ENCODE results near the gene CTDSPL. TPM values are rescaled to one million over a fixed set of nuclear protein-coding genes. Genes with fewer than 3 reads are reported as not detected.

Gene CTDSPL
- total RNA-seq, 1 experiment from 2014 or later = 124 TPM

DNA sequence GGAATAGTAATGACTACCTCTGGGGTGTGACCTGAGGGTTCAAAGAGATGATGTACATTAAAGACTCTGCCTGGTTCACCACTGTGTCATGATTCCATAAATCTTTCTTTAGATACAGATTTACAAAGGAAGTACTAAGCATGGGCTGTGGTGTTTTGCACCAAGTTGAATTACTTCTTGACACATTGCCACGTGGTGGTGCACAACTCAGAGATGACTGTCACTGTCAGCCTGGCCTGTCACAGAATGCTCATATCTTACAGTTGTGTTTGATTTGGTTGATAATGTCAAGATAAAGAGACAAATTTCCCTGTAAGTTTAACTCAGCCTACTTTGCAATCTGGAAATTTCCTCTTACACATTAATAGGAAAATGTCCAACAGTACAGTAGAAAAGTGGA, 3.2 kb downstream of the CTDSPL start:
- intact Hi-C loops (cut with micrococcal nuclease; ENCODE audit: unreplicated experiment) = loop anchor here (1.0 kb wide), 1 partner anchor 81 kb away; no protein-coding TSS in a partner anchor
- Histone ChIP-seq H3K27ac (no peak overlapping the region), H3K4me2 (peak overlapping the region; percentile 17; the same call in 1 of the 2 replicates), H3K4me1 (replicated peaks; ENCODE audit: insufficient read depth) (peaks cover 34% of the 10 kb centered on the region), H3K79me2 (ENCODE audit: low read depth) (peaks cover 84% of the 10 kb centered on the region), H2AFZ (no peak overlapping the region), H3K9me2 (ENCODE audit: insufficient read depth) (no peaks in the 10 kb centered on the region), H3K4me3 (no peak overlapping the region), H3F3A (ENCODE audit: insufficient read depth, low read depth) (peaks cover 28% of the 10 kb centered on the region; the same call in 1 of the 2 replicates), H3K9me3 (ENCODE audit: insufficient read depth, low read depth) (0 out of 2 replicates have a peak, but pooled peaks cover 3% of the 10 kb centered on the region), H4K20me1 (ENCODE audit: insufficient read depth) (no peaks in the 10 kb centered on the region), H3K27me3 (ENCODE audit: insufficient read depth, low read depth) (no peaks in the 10 kb centered on the region), H3K36me3 (ENCODE audit: low read depth) (peaks cover 1% of the 10 kb centered on the region; the same call in 1 of the 2 replicates)
- ChIA-PET CTCF (no interaction called here), POLR2A (ENCODE audit: unreplicated experiment) (no interaction called here)
- no peak for DNase-seq
- TF ChIP-seq, protein P1, sequence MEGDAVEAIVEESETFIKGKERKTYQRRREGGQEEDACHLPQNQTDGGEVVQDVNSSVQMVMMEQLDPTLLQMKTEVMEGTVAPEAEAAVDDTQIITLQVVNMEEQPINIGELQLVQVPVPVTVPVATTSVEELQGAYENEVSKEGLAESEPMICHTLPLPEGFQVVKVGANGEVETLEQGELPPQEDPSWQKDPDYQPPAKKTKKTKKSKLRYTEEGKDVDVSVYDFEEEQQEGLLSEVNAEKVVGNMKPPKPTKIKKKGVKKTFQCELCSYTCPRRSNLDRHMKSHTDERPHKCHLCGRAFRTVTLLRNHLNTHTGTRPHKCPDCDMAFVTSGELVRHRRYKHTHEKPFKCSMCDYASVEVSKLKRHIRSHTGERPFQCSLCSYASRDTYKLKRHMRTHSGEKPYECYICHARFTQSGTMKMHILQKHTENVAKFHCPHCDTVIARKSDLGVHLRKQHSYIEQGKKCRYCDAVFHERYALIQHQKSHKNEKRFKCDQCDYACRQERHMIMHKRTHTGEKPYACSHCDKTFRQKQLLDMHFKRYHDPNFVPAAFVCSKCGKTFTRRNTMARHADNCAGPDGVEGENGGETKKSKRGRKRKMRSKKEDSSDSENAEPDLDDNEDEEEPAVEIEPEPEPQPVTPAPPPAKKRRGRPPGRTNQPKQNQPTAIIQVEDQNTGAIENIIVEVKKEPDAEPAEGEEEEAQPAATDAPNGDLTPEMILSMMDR (conservative IDR thresholded peaks at IDR 0.05) = no peak
- no peak for TF ChIP-seq EZH2 (IDR thresholded peaks at IDR 0.05; ENCODE audit: low read depth)
- no TSS peak for BruUV-seq (replicated peaks)

DNA sequence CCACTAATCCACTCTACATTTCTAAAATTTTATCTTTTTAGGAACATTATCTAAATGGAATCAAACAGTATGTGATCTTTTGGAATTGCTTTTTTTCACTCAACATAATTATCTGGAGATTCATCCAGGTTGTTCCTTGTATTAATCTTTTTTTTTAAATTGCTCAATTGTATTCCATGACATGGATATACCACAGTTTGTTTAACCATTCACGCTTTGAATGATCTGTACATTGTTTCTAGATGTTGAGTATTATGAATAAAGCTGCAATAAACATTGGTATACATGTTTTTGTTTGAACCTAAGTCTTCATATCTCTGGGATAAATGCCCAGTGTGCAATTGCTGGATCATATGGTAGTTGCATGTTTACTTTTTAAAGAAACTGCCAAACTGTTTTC, 5.5 kb downstream of the CTDSPL start:
- DNase-seq = no peak
- Histone ChIP-seq H2AFZ (no peak overlapping the region), H3K4me2 (no peak overlapping the region), H3K27ac (no peak overlapping the region), H3F3A (ENCODE audit: insufficient read depth, low read depth) (peaks cover 28% of the 10 kb centered on the region), H3K9me3 (ENCODE audit: insufficient read depth, low read depth) (0 out of 2 replicates have a peak, but pooled peaks cover 3% of the 10 kb centered on the region), H3K27me3 (ENCODE audit: insufficient read depth, low read depth) (no peaks in the 10 kb centered on the region), H4K20me1 (ENCODE audit: insufficient read depth) (no peaks in the 10 kb centered on the region; the same call in 1 of the 2 replicates), H3K36me3 (ENCODE audit: low read depth) (no peaks in the 10 kb centered on the region), H3K9me2 (ENCODE audit: insufficient read depth) (no peaks in the 10 kb centered on the region), H3K4me3 (no peak overlapping the region), H3K4me1 (replicated peaks; ENCODE audit: insufficient read depth) (peaks cover 33% of the 10 kb centered on the region), H3K79me2 (ENCODE audit: low read depth) (peaks cover 99% of the 10 kb centered on the region)
- no peak for TF ChIP-seq EZH2 (IDR thresholded peaks at IDR 0.05; ENCODE audit: low read depth)
- POLR2A ChIA-PET (ENCODE audit: unreplicated experiment) = no interaction called here
- CTCF ChIA-PET = no interaction called here
- intact Hi-C loops (cut with micrococcal nuclease; ENCODE audit: unreplicated experiment) = no loop called here
- BruUV-seq (replicated peaks) = no TSS peak

DNA sequence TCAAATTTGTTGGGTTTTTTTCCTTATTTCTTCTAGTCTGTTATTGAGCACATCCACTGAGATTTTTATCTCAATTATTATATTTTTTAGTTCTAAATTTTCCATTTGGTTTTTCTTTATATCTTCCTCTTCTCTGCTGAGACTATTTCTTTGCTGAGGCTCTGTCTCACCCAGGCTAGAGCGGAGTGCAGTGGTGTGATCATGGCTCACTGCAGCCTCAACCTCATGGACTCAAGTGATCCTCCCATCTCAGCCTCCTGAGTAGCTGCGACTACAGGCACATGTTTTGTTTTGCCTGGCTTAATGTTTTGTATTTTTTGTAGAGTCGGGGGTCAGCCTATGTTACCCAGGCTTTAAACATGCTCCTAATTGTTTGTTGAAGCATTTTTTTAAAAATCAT, 10.2 kb downstream of the CTDSPL start:
- Histone ChIP-seq H3K4me2 (no peak overlapping the region), H3F3A (ENCODE audit: insufficient read depth, low read depth) (peaks cover 10% of the 10 kb centered on the region), H2AFZ (no peak overlapping the region), H3K27me3 (ENCODE audit: insufficient read depth, low read depth) (no peaks in the 10 kb centered on the region), H3K9me3 (ENCODE audit: insufficient read depth, low read depth) (peaks cover 11% of the 10 kb centered on the region; the same call in 1 of the 2 replicates), H3K4me3 (no peak overlapping the region), H3K9me2 (ENCODE audit: insufficient read depth) (no peaks in the 10 kb centered on the region), H4K20me1 (ENCODE audit: insufficient read depth) (peaks cover 5% of the 10 kb centered on the region; the same call in 1 of the 2 replicates), H3K36me3 (ENCODE audit: low read depth) (peaks cover 6% of the 10 kb centered on the region), H3K79me2 (ENCODE audit: low read depth) (peaks cover 96% of the 10 kb centered on the region), H3K4me1 (replicated peaks; ENCODE audit: insufficient read depth) (0 out of 2 replicates have a peak, but pooled peaks cover 4% of the 10 kb centered on the region), H3K27ac (no peak overlapping the region)
- intact Hi-C loops (cut with micrococcal nuclease; ENCODE audit: unreplicated experiment) = no loop called here
- ChIA-PET CTCF (no interaction called here), POLR2A (ENCODE audit: unreplicated experiment) (no interaction called here)
- no peak for DNase-seq
- no TSS peak for BruUV-seq (replicated peaks)
- no peak for TF ChIP-seq EZH2 (IDR thresholded peaks at IDR 0.05; ENCODE audit: low read depth)
- TF ChIP-seq, protein P1 (conservative IDR thresholded peaks at IDR 0.05) = no peak

Data from PC-9 (cell line).